HG03571 (cell line): Measurements from ENCODE around the gene OVCH1.

Experiments used
- ATAC-seq: cut with Tn5 transposase; IDR thresholded peaks from one replicate; pipeline ENCODE4 v1.9.1; 2021; ENCODE audit not compliant: unreplicated experiment

OVCH1 gene

DNA sequence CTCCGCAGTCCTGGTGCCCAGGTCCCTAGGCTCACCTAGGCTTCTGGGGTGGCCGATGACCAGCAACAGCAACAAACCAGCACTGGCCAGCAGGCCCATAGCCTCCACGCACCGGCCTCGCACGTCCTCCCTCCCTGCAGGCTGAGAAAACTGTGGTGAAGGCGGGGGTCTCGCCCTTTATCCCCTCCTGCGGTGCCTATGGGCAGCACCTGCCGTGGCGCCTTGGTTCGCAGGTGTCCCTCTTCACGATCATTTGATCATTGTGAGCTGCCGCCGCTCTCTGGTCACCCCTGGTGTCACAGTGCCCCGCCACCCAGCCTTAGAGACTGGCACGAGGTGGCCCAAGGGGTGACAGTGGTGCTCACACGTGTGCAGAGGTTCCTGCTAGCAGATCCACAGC lies at the start of gene OVCH1:
Gene OVCH1 (minus strand): TSS at position 99 of the 400 bp plus-strand sequence. CDS start 0 bp downstream, at position 99.
- ATAC-seq: no peak

- ATAC-seq: no peak
Measured at GRCh38 chr12:29547151-29547632, 49.7 kb upstream of the OVCH1 start.

DNA sequence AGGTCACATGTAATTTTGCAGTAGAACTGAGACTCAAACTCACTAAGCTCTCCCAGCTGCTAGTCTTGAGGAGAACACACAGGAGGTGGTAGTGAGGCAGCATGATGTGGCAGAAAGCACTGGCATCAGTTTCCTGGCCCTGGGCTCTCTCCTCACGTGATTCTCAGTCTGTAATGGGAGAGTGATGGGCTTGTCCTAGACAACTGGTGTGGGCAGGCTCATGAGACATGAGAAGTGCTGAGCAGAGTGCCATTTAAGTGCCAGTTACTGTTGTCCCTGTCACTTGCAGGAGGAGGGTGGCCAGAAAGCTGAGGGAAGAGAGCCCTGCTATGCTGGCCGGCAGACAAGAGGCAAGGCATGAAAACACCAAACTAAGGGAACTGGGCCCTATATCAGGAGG lies 48.5 kb upstream of the OVCH1 start:
- ATAC-seq: no peak

DNA sequence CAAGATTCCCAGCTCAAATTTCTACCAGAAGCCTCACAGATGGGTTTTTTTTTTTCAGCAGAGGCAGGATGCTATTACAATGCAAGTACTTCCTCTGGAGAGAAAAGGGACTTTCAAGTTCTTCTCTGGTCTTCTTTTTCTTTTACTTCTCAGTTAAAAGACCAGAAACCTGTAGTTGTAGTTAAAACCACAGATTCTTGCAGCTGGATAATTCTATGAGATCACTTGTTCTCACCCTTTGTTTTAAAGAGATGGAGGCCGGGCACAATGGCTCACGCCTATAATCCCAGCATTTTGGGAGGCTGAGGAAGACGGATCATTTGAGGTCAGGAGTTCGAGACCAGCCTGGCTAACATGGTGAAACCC lies 47.6 kb upstream of the OVCH1 start:
- no peak for ATAC-seq

DNA sequence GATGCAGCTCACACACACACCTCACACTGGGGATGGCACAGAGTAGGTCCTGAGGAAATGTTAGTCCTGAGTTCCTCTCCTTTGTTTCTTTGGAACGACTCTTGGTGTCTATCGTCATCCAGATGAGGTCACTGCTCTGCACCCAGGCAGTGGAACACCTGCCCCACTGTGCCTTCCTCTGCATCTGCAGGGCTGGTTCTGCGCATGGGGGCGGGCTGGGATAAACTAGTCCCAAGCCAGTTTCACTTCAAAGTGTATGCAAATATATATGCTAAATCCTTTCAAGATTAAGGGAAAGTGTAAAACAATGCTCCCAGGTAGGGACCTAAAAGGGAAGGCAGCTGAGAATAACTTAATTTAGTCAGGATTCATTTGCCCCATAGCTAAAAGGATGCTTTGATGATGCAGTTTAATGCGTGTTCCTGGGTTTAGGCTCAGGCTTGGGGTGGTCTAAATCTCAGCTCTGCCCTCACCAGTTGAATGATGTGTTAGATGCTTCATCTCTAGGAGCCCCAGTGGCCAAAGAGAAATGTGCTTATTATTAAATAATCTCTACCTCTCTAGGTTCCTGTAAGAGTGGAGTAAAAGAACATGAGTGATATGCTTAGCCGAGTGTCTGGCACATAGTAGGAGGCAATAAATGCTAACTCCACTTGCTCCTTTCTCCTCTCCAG lies 47.1 kb upstream of the OVCH1 start:
- ATAC-seq: no peak

- ATAC-seq: no peak
Measured at GRCh38 chr12:29543036-29543435, 45.5 kb upstream of the OVCH1 start.

GRCh38 chr12:29537298-29537697 lies 39.8 kb upstream of the OVCH1 start:
- no peak for ATAC-seq

DNA sequence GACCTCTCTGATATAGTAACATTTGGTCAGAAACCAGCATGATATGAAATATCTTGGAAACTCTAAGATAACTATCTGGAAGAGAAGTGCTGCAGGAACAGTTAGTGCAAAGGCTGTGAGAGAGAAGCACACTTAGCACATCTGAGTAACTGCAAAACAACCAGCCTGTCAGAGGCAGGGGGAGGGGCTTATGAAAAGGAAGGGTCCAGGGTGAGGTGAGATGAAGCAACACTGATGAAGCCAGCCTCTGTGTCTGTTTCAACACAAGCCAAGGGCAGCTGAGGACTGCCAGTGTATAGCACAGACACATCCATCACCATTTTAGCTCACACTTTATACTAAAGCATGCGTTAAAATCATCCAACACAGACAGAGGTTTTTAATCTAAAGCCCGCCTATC lies 37.4 kb upstream of the OVCH1 start:
- ATAC-seq: no peak

- ATAC-seq: no peak
Measured at GRCh38 chr12:29533815-29534489, 36.5 kb upstream of the OVCH1 start.

GRCh38 chr12:29531471-29531870 lies 34.0 kb upstream of the OVCH1 start:
- ATAC-seq: no peak

- ATAC-seq: no peak
Measured at GRCh38 chr12:29530436-29530835, 33.0 kb upstream of the OVCH1 start.

- ATAC-seq: no peak
Measured at GRCh38 chr12:29528161-29528560, 30.7 kb upstream of the OVCH1 start.

DNA sequence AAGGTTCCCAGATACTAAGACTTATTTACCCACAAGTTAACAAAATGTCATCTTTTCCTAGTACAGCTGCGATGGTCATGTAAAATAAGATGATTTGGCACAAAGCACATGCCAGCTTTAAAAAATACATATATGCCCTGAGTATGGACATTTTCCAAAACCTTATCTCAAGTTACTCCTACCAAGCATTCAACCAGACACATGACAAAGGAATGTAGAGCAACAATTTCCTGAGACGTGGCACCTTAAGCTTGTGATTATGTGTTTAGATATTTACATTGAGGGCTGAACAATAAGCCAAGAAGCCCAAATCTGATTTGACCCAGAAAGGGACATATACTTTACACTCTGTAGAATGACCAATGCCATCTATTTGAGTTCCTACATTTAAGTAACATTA lies 24.5 kb upstream of the OVCH1 start:
- no peak for ATAC-seq

DNA sequence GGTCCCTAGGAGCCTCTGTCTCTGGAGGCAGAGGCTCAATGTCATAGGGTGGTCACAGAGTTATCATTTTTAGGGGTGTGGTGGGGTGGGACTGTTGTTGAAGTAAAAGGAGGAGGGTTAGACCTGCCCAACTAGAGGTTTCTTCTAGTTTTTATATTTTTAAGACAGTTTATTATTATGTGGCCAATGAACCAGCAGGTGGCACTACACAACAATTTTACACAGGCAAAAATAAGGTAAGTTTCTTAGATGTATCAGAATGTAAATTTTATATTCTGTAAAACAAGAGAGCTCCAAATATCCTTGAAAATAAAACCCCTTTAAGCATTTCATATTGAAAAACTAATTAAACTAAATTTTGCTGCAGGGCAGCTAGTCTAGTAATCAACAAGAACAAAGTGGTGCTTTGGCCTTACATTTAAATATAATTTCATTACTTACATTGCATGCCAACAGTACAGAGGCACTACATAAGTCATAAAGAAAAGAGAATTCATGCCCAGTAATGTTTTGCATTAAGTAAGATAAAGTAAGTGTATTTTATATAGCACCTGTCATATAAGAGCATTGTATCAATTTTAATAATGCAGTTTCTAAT lies 22.2 kb upstream of the OVCH1 start:
- no peak for ATAC-seq

- no peak for ATAC-seq
Measured at GRCh38 chr12:29518407-29518806, 20.9 kb upstream of the OVCH1 start.

GRCh38 chr12:29517264-29517663 lies 19.8 kb upstream of the OVCH1 start:
- no peak for ATAC-seq

DNA sequence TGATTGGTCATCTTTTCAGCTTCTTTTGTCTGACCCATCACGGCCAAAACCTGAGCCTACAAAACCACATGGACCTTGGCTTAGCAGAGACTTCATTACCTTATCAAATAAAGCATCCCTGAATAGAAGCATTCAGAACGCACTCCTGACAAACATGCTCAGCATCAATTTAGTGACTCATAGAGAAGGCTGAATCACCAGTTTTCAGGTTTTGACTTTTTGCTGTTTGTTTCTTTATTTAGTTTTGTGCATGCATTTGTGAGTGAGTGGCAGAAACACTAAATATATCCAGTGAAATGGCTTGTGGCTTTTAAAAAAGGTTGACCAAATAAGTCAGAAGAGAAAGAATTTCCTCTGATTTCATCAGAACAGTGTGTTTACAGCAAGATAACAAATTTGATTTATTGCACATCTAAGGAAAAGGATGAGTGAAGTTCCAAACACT lies 19.0 kb upstream of the OVCH1 start:
- no peak for ATAC-seq

DNA sequence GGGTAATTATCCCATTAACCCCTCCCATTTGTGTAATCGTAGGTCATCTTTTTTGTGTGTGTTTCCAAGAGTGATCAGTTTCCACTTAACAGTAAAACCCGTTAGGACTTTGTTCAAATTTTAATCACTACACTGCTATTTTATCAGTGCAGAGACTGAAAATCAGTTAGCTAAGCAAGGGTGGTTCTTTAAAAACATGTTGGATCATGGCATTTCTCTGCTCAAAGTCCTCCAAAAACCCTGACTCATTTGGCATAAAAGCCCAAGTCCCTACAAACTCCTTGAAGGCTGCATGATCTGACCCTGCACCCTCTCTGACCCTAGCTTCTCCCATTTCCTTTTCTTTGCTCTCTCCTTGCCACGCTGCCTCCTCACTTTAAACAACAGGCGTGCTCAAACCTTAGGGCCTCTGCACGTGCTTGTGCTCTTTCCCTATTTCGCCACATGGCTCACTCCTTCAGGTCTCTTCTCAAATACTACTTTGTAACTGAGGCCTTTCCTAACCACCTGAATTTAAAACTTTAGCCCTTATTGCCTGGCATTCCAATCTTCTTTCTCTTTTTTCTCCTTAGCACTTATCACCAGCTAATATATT lies 13.2 kb upstream of the OVCH1 start:
- no peak for ATAC-seq

- no peak for ATAC-seq
Measured at GRCh38 chr12:29509503-29509902, 12.0 kb upstream of the OVCH1 start.

GRCh38 chr12:29508949-29509348 lies 11.5 kb upstream of the OVCH1 start:
- no peak for ATAC-seq

- no peak for ATAC-seq
Measured at GRCh38 chr12:29505122-29505521, 7.6 kb upstream of the OVCH1 start.

DNA sequence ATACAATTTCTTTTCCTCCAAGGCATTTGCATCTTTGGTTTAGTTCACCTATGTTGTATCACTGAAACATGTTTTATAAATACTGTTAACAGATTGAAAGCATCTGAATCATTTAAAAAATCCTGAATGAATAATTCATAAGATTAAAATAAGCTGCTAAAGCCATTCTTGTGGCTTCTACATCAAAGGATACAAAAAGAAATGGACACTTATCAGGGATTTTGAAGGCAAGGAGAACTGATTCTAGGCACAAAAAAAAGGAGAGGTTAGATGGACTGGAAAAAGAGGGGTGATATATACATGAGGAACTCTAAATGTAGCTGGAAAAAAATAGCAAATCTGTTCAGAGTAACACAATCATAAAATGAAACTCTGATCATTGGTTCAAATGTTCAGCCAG lies 5.8 kb upstream of the OVCH1 start:
- no peak for ATAC-seq
